Duodenal mucosa (tissue), 2 donors: ENCODE measurements around the gene KCNG2.

Experiments
- H3K27ac ChIP-seq: one replicate; pipeline ENCODE4 v1.7.0; 2013; ENCODE audit warnings: low read depth, low read length
- H3K27me3 ChIP-seq, 2 donors: one replicate each; pipeline ENCODE4 v1.7.0; 2013; ENCODE audit warnings: low read length in 2 of 2, control low read depth in 1 of 2; ENCODE audit not compliant: insufficient read depth in 2 of 2, control insufficient read depth in 1 of 2
- H3K36me3 ChIP-seq, 2 donors: one replicate each; pipeline ENCODE4 v1.7.0; 2013; ENCODE audit warnings: low read length in 2 of 2, control low read depth in 1 of 2; ENCODE audit not compliant: insufficient read depth in 2 of 2, control insufficient read depth in 1 of 2
- H3K4me1 ChIP-seq, 2 donors: one replicate each; pipeline ENCODE4 v1.7.0; 2013; ENCODE audit warnings: low read length in 2 of 2, control low read depth in 1 of 2; ENCODE audit not compliant: insufficient read depth in 2 of 2, control insufficient read depth in 1 of 2
- H3K4me3 ChIP-seq, 2 donors: one replicate each; pipeline ENCODE4 v1.7.0; 2013; ENCODE audit warnings: low read length in 2 of 2, low read depth in 1 of 2
- H3K9ac ChIP-seq, 2 donors: one replicate each; pipeline ENCODE4 v1.7.0; 2013; ENCODE audit warnings: low read length in 2 of 2, low read depth in 1 of 2
- H3K9me3 ChIP-seq, 2 donors: one replicate each; pipeline ENCODE4 v1.7.0; 2013; ENCODE audit warnings: low read length in 2 of 2, control low read depth in 1 of 2; ENCODE audit not compliant: control insufficient read depth in 1 of 2

Gene KCNG2

DNA sequence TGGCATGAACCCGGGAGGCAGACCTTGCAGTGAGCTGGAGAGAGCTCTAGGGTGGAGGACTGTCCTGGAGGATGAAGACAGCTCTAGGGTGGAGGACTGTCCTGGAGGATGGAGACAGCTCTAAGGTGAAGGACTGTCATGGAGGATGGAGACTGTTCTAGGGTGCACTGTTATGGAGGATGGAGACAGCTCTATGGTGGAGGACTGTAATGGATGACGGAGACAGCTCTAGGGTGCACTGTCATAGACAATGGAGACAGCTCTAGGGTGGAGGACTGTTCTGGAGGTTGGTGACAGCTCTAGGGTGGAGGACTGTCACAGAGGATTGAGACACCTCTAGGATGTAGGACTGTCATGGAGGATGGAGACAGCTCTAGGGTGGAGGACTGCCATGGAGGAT lies 21.1 kb upstream of the KCNG2 start:
- no peaks in the 10 kb centered on the region for H3K9me3 ChIP-seq
- H3K27ac ChIP-seq = no peak overlapping the region
- no peaks in the 10 kb centered on the region for H3K4me1 ChIP-seq
- H3K27me3 ChIP-seq = no peaks in the 10 kb centered on the region
- no peak overlapping the region for H3K9ac ChIP-seq
- no peaks in the 10 kb centered on the region for H3K36me3 ChIP-seq
- no peak overlapping the region for H3K4me3 ChIP-seq

DNA sequence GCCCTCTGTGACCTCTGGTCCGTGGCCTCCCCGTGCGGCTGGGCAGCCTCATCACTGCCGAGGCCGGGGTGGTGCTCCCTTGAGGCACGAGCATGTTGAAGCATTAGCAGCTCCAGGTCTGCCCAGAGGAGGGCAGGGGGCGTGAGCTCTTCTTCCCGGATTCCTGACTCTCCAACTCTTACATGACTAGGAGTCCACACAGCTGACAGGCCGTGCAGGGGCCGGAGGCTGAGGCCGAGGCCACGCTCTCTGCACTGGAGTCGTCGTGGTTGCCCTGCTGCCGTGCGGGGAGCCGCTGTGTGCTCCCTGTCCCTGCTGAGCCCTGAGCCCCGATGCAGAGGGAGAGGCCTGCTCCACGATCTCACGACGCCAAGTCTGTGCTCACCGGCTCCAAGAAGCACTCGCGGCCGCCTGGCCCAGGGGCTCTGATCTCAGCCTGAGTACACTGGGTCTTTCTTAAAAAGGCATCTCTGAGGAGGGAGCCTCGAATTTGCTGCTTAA lies 19.4 kb upstream of the KCNG2 start:
- H3K36me3 ChIP-seq = no peaks in the 10 kb centered on the region
- no peaks in the 10 kb centered on the region for H3K4me1 ChIP-seq
- H3K27ac ChIP-seq = no peak overlapping the region
- no peaks in the 10 kb centered on the region for H3K27me3 ChIP-seq
- H3K9ac ChIP-seq = no peak overlapping the region
- H3K9me3 ChIP-seq = no peaks in the 10 kb centered on the region
- H3K4me3 ChIP-seq = no peak overlapping the region

DNA sequence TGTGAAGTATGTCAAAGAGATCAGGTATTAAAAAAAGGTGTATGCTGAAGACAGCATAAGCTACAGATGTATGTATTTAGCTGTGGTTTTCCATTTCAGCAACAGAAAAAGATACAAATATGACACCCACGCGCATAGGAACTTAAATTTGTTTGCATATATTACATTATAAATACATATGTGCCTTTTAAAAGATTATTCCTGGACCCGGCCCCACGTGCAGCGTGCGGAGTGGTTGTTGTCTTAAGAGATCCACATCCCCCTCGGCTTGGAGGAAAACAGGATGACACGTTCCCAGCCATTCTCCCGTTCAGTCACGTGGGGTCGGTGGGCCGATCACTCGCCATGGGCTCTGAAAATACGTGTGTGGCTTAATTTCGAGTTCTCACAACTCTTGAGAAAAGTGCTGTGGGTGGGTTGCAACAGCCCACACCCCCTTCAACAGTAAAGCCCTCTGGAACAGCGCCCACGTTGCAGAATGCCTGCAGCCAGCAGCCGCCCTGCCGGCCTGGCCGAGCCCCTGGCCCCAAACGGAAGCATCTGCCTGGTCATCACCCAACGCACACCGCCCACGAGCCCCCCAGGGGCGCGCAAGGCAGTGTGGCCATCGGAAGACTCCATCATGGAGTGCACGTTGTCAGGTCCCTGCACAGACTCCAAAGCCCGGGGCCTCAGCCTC lies 18.6 kb upstream of the KCNG2 start:
- Histone ChIP-seq H3K4me1 (no peaks in the 10 kb centered on the region), H3K36me3 (no peaks in the 10 kb centered on the region), H3K9me3 (no peaks in the 10 kb centered on the region), H3K4me3 (no peak overlapping the region), H3K9ac (no peak overlapping the region), H3K27ac (no peak overlapping the region), H3K27me3 (no peaks in the 10 kb centered on the region)

DNA sequence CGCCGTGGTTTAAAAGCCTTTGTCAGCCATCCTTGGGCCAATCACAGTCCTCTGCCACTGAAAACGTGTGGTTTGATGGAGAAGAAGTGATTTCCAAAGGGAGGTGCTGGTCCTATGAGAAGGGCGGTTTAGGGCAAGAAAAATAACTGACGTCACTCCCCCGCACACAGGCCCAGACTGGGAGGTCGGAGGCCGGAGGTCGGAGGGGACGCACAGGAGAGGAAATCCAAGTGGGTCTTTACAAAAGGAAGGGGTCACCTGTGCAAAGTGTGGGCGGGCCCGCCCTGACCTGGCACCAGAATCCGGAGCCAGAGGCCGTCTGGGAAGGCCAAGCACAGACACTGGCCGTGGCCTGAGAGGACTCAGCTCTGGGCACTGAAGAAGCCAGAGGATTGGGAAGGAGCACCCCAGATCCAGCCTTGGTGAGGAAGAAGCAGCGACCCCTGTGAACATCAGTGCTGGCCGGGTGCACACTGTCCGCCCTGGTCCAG lies 18.0 kb upstream of the KCNG2 start:
- Histone ChIP-seq H3K9me3 (no peaks in the 10 kb centered on the region), H3K27ac (no peak overlapping the region), H3K36me3 (no peaks in the 10 kb centered on the region), H3K9ac (no peak overlapping the region), H3K4me3 (no peak overlapping the region), H3K27me3 (no peaks in the 10 kb centered on the region), H3K4me1 (no peaks in the 10 kb centered on the region)

DNA sequence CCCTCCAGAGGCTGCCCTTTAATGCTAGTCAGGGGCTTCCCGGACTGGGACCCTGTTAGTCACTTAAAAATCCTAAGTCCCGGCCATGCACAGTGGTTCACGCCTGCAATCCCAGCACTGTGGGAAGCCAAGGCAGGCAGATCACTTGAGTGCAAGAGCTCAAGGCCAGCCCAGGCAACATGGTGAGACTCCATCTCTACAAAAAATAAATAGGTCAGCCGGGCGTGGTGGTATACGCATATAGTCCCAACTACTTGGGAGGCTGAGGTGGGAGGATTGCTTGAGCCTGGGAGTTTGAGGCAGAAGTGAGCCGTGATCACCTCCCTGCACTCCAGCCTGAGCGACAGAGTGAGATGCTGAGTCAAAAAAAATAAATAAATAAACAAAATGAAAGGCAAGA lies 17.2 kb upstream of the KCNG2 start:
- Histone ChIP-seq H3K4me1 (no peaks in the 10 kb centered on the region), H3K27me3 (peaks cover 0 to 4% of the 10 kb centered on the region in 2 donors), H3K9ac (no peak overlapping the region), H3K27ac (no peak overlapping the region), H3K4me3 (no peak overlapping the region), H3K9me3 (no peaks in the 10 kb centered on the region), H3K36me3 (no peaks in the 10 kb centered on the region)

DNA sequence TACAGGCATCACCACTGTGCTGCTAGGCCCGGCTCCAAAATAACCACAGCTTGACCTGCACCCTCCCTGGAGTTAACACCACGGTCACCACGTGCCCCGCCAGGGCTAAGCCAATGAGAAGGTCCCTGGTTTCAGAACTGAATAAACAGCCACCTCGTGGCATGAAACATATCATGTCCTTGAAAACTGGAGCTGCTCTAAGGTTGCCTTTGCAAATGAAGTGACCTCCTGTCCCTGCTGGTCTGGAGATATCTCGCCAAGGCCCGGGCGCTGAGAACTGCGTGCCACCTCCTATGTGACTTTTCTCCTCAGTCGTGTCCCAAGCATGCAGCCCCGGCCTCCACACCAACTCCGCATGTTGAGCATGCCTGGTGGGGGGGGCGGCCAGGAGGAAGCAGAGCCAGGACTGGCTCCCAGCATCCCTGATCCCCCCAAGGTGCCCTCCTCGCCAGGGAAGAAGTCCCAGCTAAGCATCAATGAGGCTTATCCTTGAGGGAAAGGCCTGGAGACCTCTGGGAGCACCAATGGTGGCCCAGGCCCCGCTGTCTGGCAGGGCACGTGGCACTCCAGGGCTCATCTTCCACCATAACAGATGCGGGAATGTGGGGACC lies 16.3 kb upstream of the KCNG2 start:
- Histone ChIP-seq H3K27me3 (peaks cover 0 to 8% of the 10 kb centered on the region in 2 donors), H3K4me1 (no peaks in the 10 kb centered on the region), H3K27ac (no peak overlapping the region), H3K9me3 (no peaks in the 10 kb centered on the region), H3K9ac (no peak overlapping the region), H3K36me3 (no peaks in the 10 kb centered on the region), H3K4me3 (no peak overlapping the region)

DNA sequence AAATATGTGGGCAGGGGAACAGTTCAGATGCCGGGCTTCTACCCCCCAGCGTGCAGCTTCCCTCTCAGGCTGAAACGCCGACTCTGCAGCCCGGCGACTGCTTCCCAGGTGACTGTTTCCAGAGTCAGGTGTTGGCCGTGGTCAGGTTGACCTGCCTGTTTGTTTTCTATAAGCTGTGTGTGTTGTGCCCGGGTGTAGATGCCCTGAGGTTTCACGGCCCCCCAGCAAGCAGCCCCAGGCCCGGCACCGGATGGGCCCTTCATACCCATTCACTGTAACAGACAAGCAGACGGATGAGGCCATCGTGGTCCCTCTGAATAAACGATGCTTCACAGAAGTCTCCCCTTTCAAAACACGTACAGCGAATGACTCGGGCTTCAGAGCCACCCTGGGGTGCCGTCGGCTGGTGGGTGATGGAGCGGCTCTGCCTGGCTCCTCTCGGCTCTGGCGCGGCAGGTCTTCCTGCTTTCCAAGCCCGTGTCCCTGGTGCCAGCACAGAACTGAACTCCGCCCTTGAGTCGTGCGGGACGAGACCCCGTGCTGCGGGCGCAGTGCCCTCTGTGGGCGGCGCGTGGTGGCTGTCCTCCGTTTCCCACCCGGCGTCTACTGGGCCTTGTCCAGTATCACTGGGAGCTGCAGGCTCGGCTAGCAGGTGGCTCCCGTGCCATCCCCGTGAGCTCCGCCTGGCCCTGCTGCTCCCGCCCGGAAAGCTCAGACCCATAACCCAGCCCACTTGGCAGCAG lies 15.0 kb upstream of the KCNG2 start:
- Histone ChIP-seq H3K9ac (no peak overlapping the region), H3K4me1 (no peaks in the 10 kb centered on the region), H3K27me3 (peaks cover 5 to 21% of the 10 kb centered on the region in 2 donors), H3K4me3 (no peak overlapping the region), H3K27ac (no peak overlapping the region), H3K9me3 (no peaks in the 10 kb centered on the region), H3K36me3 (no peaks in the 10 kb centered on the region)

DNA sequence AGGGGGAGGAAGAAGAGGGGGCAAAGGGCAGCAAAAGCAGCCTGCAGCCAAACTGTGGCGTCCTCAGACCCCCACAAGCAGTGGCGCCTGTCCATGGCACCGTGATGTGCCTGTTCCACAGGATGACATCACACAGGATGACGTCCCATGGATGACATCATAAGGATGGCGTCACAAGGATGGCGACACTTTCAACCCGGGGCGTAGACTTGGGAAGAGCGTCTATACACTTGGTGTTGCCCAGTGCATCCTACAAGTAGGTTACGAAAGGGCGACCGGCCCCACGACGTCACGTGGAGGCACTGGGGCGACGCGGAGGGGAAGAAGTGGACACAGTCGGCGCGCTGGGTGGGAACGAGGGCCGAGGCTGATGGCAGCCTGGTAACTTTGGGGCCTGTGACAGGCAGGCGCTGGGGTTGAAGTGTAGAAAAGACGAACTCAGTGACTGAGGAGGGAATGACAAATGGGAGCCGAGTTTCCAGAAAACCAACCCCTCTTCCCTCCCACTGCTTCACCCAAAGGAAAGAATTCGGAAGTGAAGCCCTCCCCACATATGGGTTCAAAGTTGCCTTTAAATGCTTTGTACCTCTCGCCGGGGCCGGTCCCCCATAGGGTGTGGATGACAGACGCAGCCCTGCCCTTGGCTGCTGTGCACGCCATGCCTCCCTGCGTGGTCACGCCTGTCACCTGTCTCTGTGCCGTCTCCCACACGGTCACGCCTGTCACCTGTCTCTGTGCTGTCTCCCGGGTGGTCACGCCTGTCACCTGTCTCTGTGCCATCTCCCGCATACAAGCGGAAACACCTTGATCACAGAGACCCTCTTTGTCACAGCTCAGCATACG lies 13.4 kb upstream of the KCNG2 start:
- peaks cover 11 to 28% of the 10 kb centered on the region in 2 donors for H3K27me3 ChIP-seq
- peak overlapping the region in 1 of 2 donors; percentile 15 for H3K4me3 ChIP-seq
- no peak overlapping the region for H3K27ac ChIP-seq
- H3K9me3 ChIP-seq = peaks cover 0 to 4% of the 10 kb centered on the region in 2 donors
- H3K36me3 ChIP-seq = no peaks in the 10 kb centered on the region
- H3K9ac ChIP-seq = no peak overlapping the region
- no peaks in the 10 kb centered on the region for H3K4me1 ChIP-seq

DNA sequence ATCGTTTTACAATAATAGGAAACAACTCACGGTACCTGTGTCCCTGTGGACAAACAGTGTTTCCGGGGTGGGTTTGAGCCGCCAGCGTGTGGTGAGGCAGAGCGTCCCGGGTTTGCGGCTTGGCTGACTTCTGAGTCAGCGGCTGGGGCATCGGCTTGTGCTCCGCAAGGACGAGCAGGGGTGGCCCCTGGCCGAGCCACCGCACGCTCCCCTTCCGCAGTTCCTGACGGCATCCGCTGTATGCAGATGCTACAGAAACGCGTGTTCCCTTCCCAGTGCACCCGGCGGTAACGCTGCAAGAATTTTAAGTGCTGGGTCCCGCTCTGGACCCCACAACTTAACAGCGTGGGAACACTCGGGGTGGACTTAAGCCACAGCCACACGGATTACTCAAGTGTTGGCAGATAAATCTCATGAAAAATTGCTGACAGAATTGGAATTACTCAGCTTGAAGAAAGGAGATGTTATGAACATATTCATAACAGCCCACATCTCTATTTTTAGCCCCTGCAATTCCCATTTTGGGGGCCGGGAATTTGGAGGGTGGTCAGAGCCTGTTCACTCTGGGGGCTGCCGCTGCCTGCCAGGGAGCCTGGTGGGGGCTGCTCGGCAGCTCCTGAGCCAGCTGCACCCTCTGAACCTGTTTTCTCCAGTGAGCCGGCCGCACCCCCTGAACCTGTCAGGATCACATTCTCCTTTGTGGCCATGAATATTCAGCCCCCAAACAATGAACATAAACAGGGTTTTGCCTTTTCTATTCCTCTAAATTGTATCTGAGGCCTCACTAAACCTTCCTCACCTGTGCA lies 12.6 kb upstream of the KCNG2 start:
- H3K9ac ChIP-seq = no peak overlapping the region
- H3K4me1 ChIP-seq = no peaks in the 10 kb centered on the region
- H3K27me3 ChIP-seq = peaks cover 12 to 29% of the 10 kb centered on the region in 2 donors
- no peak overlapping the region for H3K27ac ChIP-seq
- H3K4me3 ChIP-seq = peak overlapping the region in 1 of 2 donors; percentile 15
- H3K36me3 ChIP-seq = no peaks in the 10 kb centered on the region
- peaks cover 0 to 4% of the 10 kb centered on the region in 2 donors for H3K9me3 ChIP-seq
